ENCODE data around the gene RAB24.

Gene RAB24

DNA sequence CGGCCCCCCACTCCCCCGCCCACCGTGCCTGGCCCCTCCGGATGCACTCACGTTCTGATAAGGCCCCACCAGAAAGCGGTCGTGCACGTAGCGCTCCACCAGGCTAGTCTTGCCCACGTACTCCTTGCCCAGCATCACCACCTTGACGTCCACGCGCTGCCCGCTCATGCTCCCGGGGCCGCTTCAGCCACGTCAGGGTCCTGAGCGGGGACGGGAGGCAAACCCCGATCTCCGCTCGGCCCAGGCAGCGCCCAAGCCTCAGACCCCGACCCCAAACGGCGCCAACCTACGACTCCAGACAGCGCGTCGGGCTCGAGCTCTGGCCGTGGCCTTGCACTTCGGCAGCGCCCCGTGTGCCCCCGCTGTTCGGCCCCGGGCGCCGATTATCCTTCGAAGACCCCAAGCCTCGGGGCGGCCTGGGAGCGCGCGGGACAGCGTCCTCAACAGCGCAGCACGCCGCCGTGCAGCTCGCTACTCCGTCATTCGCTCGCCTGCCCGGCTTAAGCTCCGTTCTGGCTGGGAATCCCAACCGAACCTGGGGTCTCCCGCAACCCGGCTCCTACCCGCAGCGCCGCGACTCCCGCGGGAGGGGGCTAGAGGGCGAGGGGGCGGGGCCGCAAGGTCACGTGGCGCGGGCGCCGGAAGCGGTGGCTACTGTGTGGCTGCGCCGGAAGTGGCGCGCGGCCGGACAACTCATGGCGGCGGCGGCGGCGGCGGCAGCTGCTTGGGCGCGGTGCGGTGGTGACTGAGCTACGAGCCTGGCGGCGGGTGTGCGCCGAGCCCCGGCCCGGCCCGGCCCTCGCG is at the start of gene RAB24, which contains the start of gene PRELID1:
Gene RAB24 (minus strand): TSS at position 599 of the 804 bp plus-strand sequence. CDS start 431 bp downstream, at position 168.
Gene PRELID1 (plus strand): TSS at position 679 of the 804 bp plus-strand sequence. CDS start 187 bp downstream, outside the sequence.
- H3K4me3 ChIP-seq (ENCODE audit: low read length), result peak within 1 kb of the TSS; percentile 93
- peak; percentile 79 for DNase-seq (ENCODE audit: low read depth)
- TF ChIP-seq, protein P1, sequence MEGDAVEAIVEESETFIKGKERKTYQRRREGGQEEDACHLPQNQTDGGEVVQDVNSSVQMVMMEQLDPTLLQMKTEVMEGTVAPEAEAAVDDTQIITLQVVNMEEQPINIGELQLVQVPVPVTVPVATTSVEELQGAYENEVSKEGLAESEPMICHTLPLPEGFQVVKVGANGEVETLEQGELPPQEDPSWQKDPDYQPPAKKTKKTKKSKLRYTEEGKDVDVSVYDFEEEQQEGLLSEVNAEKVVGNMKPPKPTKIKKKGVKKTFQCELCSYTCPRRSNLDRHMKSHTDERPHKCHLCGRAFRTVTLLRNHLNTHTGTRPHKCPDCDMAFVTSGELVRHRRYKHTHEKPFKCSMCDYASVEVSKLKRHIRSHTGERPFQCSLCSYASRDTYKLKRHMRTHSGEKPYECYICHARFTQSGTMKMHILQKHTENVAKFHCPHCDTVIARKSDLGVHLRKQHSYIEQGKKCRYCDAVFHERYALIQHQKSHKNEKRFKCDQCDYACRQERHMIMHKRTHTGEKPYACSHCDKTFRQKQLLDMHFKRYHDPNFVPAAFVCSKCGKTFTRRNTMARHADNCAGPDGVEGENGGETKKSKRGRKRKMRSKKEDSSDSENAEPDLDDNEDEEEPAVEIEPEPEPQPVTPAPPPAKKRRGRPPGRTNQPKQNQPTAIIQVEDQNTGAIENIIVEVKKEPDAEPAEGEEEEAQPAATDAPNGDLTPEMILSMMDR (conservative IDR thresholded peaks at IDR 0.05; ENCODE audit: low read length), result peak; percentile 24

GRCh38 chr5:177353093-177353492 is 49.6 kb upstream of the RAB24 start:
- no peak for DNase-seq (ENCODE audit: low read depth)
- TF ChIP-seq, protein P1 (conservative IDR thresholded peaks at IDR 0.05; ENCODE audit: low read length), result no peak
- H3K4me3 ChIP-seq (ENCODE audit: low read length), result no peak overlapping the region

- DNase-seq (ENCODE audit: low read depth), result peak; percentile 97
- TF ChIP-seq, protein P1 (conservative IDR thresholded peaks at IDR 0.05; ENCODE audit: low read length), result no peak
Measured at GRCh38 chr5:177351392-177352329, 48.1 kb upstream of the RAB24 start, which contains the start of gene LMAN2. Gene LMAN2 (minus strand): TSS chr5:177351668. CDS start chr5:177351647, 21 bp downstream.

GRCh38 chr5:177350776-177351391 is 47.4 kb upstream of the RAB24 start:
- DNase-seq (ENCODE audit: low read depth), result no peak
- TF ChIP-seq, protein P1 (conservative IDR thresholded peaks at IDR 0.05; ENCODE audit: low read length), result no peak
- peak overlapping the region; percentile 100 for H3K4me3 ChIP-seq (ENCODE audit: low read length)

More at GRCh38 chr5:177351392-177352329, 48.1 kb upstream of the RAB24 start, which contains the start of gene LMAN2:
- H3K4me3 ChIP-seq (ENCODE audit: low read length), result peak within 1 kb of the TSS; percentile 100

DNA sequence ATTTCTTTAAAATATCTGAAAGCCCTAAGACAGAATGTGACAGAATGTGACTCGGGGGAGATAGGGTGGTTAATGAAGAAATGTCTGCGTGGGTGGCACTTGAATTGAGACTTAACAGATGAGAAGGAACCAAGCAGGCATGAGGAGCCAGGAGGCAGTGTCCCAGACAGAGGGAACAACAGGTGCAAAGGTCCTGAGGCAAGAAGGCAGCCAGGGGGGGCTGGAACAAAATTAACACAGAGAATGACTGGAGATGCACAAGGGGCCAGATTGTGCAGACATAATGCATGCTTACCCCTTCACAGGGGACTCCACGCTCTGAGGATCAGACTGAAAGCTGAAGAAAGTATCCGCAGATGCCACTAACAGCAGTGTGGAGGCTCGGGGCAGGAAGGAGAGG is 46.2 kb upstream of the RAB24 start:
- H3K4me3 ChIP-seq (ENCODE audit: low read length), result peak overlapping the region; percentile 100; the same call in 1 of the 2 replicates
- TF ChIP-seq, protein P1 (conservative IDR thresholded peaks at IDR 0.05; ENCODE audit: low read length), result no peak
- no peak for DNase-seq (ENCODE audit: low read depth)

GRCh38 chr5:177349362-177349647 is 45.8 kb upstream of the RAB24 start:
- no peak overlapping the region for H3K4me3 ChIP-seq (ENCODE audit: low read length)
- no peak for DNase-seq (ENCODE audit: low read depth)
- TF ChIP-seq, protein P1 (conservative IDR thresholded peaks at IDR 0.05; ENCODE audit: low read length), result no peak
